Measurements from ENCODE around the gene C3orf20.

GRCh38 chr3:14657579-14657978, 17.4 kb upstream of the C3orf20 start:
- TF ChIP-seq CTCF (IDR thresholded peaks at IDR 0.05) = no peak
- TF ChIP-seq POLR2A (IDR thresholded peaks at IDR 0.05) = no peak
- no peak for TF ChIP-seq EP300 (IDR thresholded peaks at IDR 0.05)
- TF ChIP-seq POLR2AphosphoS5 (IDR thresholded peaks at IDR 0.05) = no peak

Data from sigmoid colon (tissue), 4 donors.